DMS 273 (cell line): Measurements from ENCODE around the gene CASP12.
"Not testable (repeated sequence)": the region's sequence is repeated elsewhere in the genome, so short reads cannot be mapped to it uniquely, and the experiment has no call there.

Source experiments
- DNase-seq: peaks from one replicate; lab custom pipeline; 2025; ENCODE audit not compliant: unreplicated experiment; lab: John Stamatoyannopoulos, UW

Gene CASP12

DNA sequence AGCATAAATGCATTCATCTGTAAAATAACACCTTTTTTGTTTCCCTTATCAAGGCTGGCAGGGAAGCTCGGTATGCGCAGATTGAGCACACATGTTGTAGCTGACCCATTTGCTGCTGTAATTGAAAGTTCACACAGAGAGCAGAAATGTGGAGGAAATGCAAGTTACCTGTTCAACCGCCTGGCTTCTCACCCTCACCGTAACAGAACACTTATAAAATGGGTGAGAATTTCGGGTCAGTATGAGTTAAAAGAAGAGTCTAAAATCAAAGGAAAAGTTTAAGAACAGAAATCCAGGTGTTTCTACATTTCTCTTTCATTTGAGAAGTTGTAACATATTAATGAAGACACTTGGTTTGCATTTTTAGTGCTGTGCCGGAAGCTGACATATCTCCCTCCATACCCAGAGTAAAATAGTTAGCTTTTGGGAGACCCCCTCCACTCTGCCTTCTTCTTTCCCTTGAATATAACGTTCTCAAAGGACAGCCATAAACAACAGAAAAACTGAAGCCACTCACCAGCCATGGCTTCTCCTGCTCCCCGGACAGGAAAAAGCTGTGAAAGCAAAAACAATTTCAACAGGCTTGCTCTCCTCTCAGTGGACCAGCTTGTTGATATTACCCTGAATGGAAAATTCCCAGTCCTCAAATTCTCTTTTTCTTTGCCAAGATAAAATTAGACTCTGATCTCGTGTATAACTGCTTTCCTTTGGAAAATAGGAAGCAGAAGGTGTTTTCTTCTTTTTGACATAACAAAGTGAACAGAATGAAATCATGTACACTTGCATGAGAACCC is at the start of gene CASP12:
TSS of gene CASP12 (minus strand) at position 570 of the 794 bp plus-strand sequence.
- no peak for DNase-seq

DNA sequence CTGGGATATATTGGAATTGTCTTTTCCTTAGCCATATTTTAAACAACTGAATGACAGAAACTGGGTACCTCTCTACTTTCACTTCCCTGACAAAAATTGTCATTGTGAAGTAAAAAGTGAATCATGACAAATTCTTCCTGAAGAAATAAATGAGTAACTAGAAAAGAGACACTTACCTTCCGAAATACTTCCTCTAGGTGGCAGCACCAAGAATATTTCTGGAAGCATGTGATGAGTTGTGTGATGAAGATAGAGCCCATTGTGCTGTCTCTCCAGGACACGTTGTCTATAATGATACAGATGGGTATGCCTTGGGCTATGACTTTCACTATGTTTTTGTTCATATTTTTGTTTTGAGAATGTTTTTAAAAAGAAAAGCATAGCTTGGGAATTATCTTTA is 48.6 kb upstream of the CASP12 start:
- DNase-seq = peak; percentile 51

DNA sequence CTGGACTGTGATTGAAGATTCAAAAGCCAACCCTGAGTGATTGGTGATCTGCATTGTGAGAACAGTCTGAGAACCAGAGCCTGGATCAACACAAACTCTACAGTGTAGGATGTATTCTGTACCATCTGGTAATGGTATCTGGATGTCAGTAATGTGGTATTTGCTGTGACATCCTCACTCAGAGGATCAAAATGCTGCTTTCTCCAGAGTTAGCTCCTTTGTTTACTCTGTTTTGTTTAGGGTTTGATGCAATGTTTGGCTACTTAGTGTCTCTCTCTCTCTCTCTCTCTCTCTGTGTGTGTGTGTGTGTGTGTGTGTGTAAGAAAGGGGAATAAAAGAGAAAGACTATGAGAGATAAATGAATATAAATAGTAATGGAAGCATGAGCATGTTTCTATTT is 45.8 kb upstream of the CASP12 start:
- DNase-seq = no peak

DNA sequence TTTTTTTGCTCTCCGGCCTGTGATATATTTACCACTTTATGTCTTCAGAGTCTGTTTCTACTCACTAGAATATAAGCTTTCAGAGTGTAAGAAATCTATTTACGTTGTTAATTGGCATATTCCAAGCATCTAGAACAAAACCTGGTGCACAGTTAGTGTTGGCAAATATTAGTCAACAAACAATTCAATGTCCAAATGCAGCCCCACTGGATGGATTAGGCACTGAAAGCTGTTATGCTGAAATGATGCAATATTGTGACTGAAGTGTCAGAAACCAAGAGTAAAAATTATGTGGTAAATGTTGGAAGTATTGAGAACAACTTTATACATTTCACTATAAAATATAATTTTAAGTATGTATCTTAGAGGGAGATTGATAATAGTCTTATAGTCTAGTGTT is 45.3 kb upstream of the CASP12 start:
- no peak for DNase-seq

DNA sequence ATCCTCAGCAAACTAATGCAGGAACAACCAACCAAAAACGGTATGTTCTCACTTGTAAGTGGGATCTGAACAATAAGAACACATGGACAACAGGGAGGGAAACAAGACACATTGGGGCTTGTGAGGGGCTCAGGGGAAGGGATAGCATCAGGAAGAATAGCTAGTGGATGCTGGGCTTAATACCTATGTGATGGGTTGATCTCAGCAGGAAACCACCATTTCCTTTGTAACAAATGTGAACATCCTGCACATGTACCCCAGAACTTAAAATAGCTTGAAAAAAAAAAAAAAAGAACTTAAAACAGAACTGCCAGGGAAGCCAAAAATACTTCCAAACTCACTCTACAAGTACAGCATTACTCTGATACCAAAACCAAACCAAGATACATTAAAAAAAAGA is 36.3 kb upstream of the CASP12 start:
- DNase-seq = no peak

DNA sequence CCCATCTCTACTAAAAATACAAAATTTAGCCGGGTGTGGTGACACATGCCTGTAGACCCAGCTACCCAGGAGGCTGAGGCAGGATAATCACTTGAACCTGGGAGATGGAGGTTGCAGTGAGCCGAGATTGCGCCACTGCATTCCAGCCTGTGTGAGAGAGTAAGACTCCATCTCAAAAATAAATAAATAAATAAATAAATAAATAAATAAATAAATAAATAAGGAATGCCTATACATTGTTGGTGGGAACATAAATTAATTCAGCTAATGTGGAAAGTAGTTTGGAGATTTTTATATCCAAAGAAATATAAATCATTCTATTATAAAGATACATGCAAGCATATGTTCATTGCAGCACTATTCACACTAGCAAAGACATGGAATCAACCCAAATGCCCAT is 35.8 kb upstream of the CASP12 start:
- not testable (repeated sequence) for DNase-seq

DNA sequence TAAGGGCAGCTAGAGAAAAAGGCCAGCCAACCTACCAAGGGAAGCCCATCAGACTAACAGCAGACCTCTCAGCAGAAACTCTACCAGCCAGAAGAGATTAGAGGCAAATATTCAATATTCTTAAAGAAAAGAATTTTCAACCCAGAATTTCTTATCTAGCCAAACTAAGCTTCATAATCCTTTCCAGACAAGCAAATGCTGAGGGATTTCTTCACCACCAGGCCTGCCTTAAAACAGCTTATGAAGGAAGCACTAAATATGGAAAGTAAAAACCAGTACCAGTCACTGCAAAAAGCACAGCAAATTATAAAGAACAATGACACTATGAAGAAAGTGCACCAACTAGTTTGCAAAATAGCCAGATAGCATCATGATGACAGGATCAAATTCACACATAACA is 30.6 kb upstream of the CASP12 start:
- no peak for DNase-seq

DNA sequence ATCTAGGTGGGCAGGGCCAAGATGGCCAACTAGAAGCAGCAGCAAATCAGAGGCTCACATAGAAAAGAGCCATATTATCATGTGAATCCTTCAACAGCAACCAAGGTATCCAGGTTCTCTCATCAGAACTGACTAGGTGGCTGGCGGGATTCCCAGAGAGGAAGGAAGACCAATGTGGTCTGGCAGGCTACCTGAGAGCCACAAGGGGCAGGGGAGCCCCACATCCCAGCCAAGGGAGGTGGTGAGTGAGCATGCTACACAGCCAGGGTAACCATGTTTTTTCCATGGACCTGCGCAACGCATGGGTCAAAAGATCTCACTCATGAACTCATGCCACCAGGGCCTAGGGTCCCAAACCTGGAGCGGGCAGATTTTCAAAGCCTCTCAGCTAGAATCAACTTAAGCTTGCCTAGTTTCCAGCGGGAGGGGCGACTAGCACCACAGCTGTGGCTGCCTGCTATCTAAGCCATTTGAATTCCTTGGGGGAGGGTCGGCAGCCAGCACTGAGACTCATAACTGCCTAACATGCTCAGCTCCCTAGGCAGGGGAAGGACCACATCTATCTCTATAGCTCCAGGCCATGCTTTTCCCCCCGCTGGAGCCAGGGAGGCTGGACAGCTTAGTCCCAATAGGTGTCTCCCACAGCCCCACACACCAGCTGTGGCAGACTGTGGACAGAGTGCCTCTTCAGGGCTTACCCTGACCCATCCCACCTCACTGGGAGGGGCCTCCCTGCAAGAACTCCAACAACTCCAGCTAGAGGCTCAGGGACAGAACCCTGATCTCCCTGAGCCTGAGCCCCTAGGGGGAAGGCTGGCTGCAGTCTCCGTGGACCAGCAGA is 28.7 kb upstream of the CASP12 start:
- no peak for DNase-seq

DNA sequence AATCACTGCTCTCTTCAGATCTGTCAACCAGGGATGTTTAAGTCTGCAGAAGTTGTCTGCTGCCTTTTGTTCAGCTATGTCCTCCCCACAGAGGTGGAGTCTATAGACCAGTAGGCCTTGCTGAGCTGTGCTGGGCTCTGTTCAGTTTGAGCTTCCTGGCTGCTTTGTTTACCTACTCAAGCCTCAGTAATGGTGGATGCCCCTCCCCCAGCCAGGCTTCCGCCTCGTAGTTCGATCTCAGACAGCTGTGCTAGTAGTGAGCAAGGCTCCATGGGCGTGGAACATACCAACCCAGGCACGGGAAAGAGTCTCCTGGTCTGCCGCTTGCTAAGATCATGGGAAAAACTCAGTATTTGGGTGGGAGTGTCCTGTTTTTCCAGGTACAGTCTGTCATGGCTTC is 27.6 kb upstream of the CASP12 start:
- no peak for DNase-seq

DNA sequence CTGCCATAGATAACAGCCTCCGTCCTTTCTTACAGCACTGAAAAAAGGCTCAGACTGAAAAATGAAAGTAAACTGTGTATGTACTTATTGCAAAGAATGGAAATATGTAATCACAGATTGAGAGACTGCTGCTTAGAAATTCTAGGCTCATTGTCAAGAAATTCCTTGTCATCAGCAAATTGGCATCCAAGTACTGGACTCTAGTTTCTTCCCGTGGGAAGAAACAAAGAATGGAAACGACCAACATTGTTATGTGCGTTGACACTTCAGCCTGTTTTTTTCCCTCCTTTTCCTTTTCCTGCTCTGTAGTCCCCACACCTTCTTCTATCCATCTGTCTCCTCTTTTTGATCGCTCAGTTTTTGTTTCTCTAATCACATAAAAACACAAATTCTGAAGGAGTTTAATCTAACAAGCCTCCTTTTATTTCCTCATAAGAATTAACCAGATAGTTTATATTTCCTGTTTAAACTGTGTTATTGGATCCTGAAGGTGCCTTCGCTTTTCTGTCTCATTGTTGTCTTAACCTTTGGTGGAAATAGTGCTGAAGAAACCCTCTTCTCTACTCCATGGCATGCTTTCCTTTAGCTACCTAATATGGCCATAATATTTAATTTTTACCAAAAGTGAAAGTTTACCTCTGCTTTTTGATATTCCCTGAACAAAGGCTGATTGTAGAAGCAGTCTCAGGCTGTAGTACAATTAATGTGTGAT is 20.0 kb upstream of the CASP12 start:
- no peak for DNase-seq

DNA sequence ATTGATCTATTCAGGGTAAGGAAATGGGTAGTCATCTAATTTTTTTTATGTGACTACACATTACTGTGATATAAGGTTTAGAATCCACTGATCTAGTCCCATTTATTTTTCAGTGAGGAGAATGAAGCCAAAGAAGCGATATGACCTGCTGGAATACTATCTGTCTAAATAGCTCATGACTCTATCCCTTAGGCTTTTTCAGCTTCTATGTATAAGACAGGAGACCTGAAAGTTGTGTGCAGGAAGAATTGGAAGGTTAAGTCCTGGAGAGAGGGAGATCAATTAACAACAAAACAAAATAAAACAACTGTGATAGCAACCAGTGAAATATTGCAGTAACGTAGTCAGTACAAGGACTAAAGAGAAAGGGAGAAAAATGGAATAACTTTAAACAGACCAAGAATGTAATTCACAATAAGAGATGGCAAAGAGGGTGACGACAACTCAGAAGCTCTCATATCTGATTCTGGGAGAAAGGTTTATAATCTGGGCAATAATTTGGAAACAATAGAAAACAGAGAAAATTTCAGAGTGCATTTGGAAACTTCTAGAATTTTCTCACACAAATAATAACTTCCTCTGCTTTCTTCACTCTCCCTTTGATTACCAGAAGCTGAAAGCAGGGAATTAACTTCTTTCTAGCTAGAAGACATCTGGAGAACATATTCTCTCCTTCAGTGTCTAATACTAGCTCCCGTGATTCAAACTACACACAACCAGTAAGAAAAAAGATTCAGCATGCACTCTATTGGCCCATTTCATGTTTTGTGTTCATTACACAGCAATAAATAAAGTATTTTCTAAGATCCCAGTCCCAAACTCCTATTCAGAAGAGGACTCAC is 19.2 kb upstream of the CASP12 start:
- DNase-seq = no peak

DNA sequence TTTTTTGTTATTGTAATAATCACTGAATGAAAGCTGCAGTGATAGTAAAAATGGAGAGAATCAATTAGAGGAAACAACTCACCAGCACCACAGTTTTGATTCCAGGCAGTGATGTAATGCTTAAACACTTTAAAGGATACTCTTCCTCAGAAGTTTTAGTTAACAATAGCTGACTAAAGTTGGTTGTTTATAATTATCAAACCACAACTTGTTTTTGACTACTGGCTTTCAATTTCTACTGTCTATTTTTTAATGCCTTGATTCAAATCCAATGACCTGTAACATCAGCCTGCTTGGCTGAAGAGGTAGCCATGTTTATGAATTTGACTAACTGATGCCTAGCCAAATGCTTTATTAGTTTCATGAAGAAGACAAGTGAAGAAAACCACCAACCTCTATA is 18.2 kb upstream of the CASP12 start:
- no peak for DNase-seq

DNA sequence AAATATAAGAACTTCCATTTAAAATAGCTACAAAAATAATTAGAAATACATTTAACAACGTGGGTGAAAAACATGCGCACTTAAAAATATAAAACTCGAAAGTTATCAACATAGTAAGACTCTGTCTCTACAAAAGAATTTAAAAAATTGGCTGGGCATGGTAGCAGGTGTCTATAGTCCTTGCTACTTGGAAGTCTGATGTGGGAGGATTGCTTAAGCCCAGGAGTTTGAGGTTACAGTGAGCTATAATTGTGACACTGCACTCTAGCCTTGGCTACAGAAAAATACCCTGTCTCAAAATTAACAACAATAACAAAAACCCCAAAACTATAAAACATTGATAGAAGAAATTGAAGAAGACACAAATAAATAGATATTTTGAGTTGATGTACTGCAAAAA is 13.8 kb upstream of the CASP12 start:
- DNase-seq = no peak

DNA sequence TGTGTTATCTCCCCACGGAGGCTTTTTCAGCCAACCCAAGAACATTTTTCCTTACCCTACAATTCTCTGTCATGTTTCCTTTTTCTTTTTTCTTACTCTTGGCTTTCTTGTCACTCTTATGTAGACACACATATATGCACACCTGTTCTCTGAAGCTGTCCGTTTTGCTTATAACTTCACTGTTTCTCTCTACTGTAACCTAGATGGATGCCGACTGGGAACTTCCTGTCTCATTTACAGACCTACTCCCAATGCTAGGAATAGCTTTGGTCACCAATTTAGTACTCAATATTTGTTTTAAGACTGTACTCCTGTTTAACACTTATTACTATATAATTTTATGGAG is 9.9 kb upstream of the CASP12 start:
- DNase-seq = no peak

DNA sequence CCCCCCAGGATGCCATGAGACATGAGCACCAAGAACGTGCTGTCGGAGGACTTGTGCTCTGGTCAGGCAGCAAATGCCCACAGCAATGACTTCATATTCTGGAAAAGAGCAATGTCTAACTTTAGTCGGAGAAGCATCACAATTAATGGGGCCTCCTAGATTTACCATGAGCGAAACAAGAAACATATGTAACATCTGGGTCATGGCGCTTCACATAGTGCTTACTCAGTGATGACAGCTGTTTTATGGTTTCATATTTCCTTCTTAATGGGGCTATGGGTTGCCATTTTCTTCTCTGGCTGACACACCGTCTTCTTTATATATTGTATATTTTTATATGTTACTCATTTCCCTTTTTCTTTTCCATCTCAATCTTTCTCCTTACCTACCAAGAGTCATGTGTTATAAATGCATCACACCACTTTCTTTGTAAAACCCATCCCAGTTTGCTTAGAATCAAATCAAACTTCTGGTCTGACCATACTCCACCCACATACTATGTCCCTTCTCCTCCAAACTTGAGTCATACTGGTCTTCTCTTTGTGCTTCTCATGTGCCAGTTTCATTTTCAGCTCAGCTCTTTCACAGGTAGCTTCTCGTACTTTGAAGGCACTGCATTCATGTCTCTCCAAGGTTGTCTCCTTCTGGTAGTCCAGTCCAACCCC is 9.4 kb upstream of the CASP12 start:
- DNase-seq = no peak

DNA sequence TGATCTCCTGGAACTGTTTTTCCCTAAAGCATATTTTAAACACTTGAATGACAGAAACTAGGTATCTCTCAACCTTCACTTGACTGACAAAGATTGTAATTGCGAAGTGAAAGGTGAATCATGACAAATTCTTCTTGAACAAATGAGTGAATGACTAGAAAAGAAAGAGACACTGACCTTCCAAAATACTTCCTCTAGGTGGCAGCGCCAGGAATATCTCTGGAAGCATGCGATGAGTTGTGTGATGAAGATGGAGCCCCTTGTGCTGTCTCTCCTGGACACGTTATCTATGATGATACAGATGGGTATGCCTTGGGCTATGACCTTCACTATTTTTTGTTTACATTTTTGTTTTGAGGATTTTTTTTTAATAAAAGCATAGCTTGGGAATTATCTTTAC is 7.0 kb upstream of the CASP12 start:
- no peak for DNase-seq

DNA sequence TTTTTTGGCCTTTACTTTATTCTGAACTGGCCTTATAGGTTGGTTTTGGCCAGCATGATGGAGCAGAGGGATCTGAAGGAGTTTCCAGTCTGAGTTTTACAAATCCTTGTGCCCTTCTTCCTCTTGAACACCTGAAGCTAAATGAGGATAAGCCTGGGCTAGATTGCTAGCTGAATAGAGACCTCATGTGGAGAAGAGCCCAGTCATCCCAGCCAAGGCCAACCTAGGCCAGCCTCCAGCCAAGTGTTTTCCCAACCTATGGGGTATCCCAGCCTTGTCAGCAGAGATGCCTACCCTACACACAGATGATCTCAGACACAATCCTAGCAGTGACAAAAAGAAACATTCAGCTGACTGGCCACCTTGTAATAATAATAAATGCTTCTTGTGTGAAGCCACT is 966 bp upstream of the CASP12 start:
- DNase-seq = no peak

DNA sequence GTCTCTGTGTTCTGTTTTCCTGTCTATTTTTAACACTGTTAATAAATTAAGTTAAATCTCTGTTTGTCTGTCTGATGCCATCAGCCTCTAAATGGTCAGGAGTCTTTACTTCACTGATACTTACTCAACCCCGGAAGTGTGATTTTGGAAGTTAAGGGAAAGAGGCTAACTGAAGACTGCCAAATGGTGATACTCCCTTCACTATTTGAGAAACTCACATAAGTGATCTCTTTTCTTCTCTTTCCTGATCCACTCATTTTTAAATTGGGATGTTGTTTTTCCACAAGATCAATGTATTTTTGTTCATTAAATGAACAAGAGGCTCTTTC is 389 bp upstream of the CASP12 start:
- DNase-seq = no peak

DNA sequence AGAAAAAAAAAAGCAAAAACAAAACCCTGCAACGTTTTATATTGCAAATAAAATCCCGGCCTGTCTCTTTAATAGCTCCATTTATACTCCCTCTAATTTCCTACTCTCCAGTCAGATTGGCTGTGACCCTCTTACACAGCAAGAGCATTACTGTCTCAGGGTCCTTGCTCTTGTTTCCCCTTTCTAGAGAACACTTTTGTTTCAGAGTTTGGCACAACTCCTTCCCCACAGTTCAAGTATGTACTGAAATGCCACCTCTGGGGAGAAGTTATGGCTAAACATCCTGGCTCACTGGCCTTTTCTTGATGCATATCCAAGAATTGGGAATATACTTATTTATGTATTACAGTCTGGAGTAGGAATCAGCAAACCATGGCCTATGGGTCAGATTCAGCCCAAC is 2.6 kb downstream of the CASP12 start:
- DNase-seq = no peak

DNA sequence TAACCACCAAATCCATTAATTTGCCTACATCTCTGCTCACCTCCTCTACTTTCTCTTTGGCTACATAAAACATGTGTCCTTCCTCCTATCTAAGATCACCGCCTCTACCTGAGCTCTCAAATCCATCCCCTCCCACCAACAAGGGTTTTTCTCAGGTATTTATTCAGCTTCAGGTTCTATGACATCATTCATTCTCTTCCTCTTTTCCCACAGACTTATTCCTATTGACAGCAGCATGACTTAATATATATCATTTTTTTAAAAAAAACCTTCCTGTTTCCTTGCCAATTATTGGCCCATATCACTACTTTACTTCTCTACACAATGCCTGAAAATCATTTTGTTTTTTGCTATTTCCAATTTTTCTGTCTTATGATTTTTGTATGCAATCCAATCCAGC is 4.4 kb downstream of the CASP12 start:
- DNase-seq = no peak
